Measurements from ENCODE around the gene SLC29A1.

The SLC29A1 gene

DNA sequence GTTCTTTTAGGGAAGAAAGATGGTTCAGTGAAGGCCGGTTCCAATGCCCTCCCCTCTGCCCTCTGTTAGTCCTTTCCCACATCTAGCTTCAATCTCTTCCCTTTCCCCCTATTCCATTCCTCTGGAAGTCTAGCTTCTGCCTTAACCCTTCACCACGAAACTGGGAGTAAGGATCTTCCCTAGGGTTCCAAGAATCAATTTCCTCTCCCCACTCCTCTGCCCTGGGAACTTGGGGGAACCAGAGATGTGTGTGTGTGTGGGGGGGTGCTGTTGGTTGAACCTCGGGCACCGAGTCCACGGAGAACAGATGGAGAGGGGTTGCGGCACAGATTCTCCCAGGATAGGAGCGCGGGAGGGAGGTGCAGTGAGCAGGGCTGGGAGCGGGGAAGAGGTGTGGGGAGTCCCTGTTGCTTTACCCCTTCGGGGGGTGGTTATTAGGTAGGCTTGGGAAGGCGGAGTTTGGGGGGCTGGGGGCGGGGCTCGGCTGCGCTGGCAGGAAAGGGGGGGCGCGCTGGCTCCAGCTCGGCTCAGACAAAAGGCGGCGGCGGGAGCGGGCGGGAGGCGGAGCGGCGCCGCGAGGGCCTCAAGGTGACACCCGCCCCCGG lies 46.6 kb downstream of the SLC29A1 start, which contains the start of gene TMEM151B:
TSS of gene TMEM151B (plus strand) at position 530 of the 605 bp plus-strand sequence. CDS start 293 bp downstream, outside the sequence.
- DNase-seq (ENCODE audit: extremely low read depth, low read depth) = no peak
- TF ChIP-seq, protein P1, sequence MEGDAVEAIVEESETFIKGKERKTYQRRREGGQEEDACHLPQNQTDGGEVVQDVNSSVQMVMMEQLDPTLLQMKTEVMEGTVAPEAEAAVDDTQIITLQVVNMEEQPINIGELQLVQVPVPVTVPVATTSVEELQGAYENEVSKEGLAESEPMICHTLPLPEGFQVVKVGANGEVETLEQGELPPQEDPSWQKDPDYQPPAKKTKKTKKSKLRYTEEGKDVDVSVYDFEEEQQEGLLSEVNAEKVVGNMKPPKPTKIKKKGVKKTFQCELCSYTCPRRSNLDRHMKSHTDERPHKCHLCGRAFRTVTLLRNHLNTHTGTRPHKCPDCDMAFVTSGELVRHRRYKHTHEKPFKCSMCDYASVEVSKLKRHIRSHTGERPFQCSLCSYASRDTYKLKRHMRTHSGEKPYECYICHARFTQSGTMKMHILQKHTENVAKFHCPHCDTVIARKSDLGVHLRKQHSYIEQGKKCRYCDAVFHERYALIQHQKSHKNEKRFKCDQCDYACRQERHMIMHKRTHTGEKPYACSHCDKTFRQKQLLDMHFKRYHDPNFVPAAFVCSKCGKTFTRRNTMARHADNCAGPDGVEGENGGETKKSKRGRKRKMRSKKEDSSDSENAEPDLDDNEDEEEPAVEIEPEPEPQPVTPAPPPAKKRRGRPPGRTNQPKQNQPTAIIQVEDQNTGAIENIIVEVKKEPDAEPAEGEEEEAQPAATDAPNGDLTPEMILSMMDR (IDR thresholded peaks at IDR 0.05; ENCODE audit: low read depth, low read length, missing control alignments) = no peak
- H3K4me3 ChIP-seq (replicated peaks; ENCODE audit: low read depth, low read length) = no peak within 1 kb of the TSS

DNA sequence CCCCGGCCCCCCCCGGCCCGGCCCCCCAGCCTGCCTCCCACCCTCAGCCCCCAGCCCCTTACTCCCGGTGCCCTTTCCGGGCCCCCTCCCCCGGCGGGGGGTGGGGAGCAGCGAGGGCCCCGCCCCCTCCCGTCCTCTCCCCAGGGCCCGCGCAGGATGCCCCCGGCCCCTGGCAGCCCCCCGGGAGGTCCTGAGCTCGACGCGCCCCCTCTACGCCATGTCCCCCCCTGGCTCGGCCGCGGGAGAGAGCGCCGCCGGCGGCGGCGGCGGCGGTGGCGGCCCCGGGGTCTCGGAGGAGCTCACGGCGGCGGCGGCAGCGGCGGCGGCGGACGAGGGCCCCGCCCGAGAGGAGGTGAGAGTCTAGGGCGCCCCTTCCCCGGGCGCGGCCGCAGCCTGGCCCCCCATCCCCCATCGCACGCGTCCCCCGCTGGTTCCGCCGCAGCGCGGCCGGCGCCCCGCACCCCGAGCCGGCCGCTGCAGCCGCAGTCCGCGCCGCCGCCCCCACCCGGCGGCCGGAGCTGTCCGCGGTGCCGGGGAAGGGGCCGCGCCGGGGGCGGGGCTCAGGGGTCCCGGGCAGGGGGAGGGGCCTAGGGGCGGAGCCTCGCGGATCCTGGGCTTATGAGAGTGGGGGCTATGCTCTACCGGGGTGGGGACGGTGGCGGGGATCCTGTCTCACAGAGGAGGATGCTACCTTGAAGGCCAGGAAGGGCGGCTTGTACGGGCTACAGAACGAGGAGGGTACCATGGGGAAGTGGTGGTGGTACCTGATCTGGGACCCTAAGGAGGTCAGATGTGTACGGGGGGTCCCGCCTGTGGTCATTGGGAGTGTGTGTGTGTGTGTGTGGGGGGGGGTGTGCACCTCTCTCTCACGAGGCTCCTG lies 47.4 kb downstream of the SLC29A1 start:
- no peak overlapping the region for H3K4me3 ChIP-seq (replicated peaks; ENCODE audit: low read depth, low read length)
- DNase-seq (ENCODE audit: extremely low read depth, low read depth) = no peak
- TF ChIP-seq, protein P1 (IDR thresholded peaks at IDR 0.05; ENCODE audit: low read depth, low read length, missing control alignments) = no peak

DNA sequence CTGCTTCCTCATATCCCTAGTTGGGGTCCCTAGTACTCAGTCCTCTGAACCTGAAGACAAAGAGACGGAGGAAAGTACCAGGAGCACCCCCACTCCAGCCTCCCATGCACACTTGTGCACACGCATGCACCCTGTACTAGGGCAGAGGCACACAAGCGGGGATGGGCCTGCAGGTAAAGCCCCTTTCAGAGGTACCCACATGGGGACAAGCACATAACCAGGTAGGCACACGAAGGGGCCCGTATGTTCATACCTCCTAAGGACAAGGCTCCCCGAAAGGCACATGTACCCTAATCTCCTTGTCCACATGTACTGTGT lies 48.0 kb downstream of the SLC29A1 start:
- no peak overlapping the region for H3K4me3 ChIP-seq (replicated peaks; ENCODE audit: low read depth, low read length)
- TF ChIP-seq, protein P1 (IDR thresholded peaks at IDR 0.05; ENCODE audit: low read depth, low read length, missing control alignments) = no peak
- DNase-seq (ENCODE audit: extremely low read depth, low read depth) = no peak

DNA sequence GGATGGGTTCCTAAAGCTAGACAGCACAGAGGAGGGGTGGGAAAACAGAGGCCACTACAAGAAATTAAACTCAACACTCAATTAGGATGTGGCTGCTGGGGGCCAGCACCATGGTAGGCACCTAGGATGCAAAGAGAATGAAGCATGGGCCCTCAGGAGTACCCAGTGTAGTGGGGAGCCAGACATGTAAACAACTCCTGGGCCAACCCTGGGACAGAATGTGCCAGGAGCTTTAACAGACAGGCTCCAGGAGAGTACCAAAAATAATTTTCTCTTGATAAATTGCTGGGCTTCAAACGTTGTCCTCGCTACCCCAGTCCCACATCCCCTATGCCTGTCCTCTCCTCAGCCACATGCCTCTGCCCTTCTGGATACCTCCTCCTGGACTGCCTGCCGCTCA lies 48.5 kb downstream of the SLC29A1 start:
- H3K4me3 ChIP-seq (replicated peaks; ENCODE audit: low read depth, low read length) = no peak overlapping the region
- TF ChIP-seq, protein P1 (IDR thresholded peaks at IDR 0.05; ENCODE audit: low read depth, low read length, missing control alignments) = no peak
- no peak for DNase-seq (ENCODE audit: extremely low read depth, low read depth)

DNA sequence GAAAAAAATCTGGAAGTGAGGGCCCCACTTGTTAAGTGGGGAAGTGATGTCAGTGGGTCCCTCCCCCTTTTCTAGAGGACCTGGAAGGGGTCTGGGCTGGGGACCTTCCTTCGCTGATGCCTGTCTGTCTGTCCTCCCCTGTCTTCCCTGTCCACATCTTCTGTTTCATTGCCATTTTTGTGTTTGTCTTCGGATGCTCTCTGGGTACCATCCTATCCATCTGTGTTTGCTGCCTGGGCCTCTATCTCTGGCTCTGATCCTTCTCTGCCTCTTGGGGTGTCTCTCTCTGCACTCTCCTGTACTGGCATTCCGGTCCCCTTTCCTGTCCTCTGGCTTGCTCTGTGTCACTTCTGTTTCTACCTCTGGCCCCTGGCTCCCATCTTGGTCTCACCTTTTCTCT lies 49.1 kb downstream of the SLC29A1 start:
- no peak for DNase-seq (ENCODE audit: extremely low read depth, low read depth)
- no peak overlapping the region for H3K4me3 ChIP-seq (replicated peaks; ENCODE audit: low read depth, low read length)
- TF ChIP-seq, protein P1 (IDR thresholded peaks at IDR 0.05; ENCODE audit: low read depth, low read length, missing control alignments) = no peak

DNA sequence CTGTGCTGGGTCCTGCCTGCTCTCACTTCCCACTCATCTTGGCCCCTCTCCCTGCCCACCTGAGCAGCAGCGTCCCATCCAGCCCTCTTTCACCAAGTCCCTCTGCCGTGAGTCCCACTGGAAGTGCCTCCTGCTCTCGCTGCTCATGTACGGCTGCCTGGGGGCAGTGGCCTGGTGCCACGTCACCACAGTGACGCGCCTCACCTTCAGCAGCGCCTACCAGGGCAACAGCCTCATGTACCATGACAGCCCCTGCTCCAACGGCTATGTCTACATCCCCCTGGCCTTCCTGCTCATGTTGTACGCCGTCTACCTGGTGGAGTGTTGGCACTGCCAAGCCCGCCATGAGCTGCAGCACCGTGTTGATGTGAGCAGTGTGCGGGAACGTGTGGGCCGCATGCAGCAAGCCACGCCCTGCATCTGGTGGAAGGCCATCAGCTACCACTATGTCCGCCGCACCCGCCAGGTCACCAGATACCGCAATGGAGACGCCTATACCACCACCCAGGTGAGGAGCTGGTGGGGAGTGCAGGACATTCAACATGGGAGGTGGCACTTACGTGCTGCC lies 49.7 kb downstream of the SLC29A1 start:
- DNase-seq (ENCODE audit: extremely low read depth, low read depth) = no peak
- no peak overlapping the region for H3K4me3 ChIP-seq (replicated peaks; ENCODE audit: low read depth, low read length)
- TF ChIP-seq, protein P1 (IDR thresholded peaks at IDR 0.05; ENCODE audit: low read depth, low read length, missing control alignments) = no peak

All from HFF-Myc (cell line).